NOMO-1 (cell line): Measurements from ENCODE around the gene MRPL11.

Experiments
- DNase-seq, 2 experiments: peaks; one replicate each; lab custom pipeline; 2025; ENCODE audit not compliant: unreplicated experiment in 2 of 2; lab: John Stamatoyannopoulos, UW

Gene MRPL11

GRCh38 chr11:66438504-66439466 lies at the start of gene MRPL11:
Gene MRPL11, minus strand, starts transcription at chr11:66438848. Its CDS starts 94 bp downstream, at chr11:66438754.
- DNase-seq = peak; percentile 92 to 94

GRCh38 chr11:66484806-66485380 lies 46.2 kb upstream of the MRPL11 start:
- DNase-seq = no peak

- DNase-seq = peak; percentile 96 to 99
Observed at GRCh38 chr11:66480117-66480938, 41.7 kb upstream of the MRPL11 start, which contains the start of gene DPP3. Gene DPP3, plus strand, starts transcription at chr11:66480434. Its CDS starts 1,767 bp downstream, at chr11:66482201.

- DNase-seq = peak; percentile 19 to 46
Observed at GRCh38 chr11:66479394-66480116, 40.9 kb upstream of the MRPL11 start.

DNA sequence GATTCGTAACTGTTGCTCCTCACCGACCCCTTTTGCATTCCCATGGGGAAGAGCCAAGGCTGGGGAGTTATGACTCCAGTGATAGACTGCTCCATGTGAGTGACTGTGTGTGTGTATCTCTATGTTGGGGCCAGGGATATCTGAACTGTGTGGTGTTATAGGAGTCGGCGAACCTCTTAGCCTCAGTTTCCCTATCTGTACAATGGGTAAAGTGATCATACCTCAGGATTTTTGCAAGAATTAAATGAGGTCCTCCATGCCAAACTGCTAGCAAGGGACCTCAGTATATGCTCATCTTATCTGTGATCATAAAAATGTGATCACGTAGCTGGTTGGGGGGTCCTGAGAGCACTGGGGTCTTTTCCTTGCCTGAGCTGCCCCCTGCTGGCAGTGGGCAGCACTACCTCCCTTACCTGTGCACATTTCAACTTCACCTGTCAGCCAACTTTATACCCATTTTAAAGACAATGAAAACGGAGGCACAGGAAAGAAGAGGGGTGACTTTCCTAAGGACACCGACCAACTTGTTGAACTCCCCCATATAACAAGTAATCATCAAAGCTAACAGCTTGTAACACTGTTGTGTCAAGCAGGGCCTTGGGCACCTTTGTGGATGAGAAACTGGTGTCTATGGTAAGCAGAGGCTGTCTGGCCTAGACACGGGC lies 40.2 kb upstream of the MRPL11 start:
- DNase-seq = peak in 1 of 2 experiments; percentile 38

GRCh38 chr11:66477263-66478201 lies 38.9 kb upstream of the MRPL11 start:
- no peak for DNase-seq

- no peak for DNase-seq
Observed at GRCh38 chr11:66476841-66477251, 38.2 kb upstream of the MRPL11 start.

GRCh38 chr11:66476173-66476840 lies 37.7 kb upstream of the MRPL11 start:
- DNase-seq = no peak

DNA sequence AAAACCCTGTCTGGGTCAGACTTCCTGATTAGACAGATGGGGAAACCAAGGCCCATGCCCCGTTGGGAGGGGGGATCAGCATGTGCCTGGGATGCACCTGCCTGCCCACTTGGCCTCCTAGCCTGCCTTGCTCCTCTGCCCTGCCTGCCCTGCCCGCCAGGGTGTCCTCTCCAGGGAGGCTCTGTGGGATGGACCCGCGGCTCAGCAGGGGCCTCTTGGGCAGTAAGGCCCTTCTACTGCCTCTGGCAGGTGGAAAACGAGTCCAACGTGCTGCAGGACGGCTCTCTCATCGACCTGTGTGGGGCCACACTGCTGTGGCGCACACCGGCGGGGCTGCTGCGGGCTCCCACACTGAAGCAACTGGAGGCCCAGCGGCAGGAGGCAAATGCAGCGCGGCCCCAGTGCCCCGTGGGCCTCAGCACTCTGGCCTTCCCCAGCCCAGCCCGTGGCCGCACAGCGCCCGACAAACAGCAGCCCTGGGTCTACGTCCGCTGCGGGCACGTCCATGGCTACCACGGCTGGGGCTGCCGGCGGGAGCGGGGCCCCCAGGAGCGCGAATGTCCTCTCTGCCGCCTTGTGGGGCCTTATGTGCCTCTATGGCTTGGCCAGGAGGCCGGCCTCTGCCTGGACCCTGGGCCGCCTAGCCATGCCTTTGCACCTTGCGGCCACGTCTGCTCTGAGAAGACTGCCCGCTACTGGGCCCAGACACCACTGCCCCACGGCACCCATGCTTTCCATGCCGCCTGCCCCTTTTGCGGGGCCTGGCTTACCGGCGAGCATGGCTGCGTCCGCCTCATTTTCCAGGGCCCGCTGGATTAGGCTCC lies 36.9 kb upstream of the MRPL11 start:
- DNase-seq = no peak

DNA sequence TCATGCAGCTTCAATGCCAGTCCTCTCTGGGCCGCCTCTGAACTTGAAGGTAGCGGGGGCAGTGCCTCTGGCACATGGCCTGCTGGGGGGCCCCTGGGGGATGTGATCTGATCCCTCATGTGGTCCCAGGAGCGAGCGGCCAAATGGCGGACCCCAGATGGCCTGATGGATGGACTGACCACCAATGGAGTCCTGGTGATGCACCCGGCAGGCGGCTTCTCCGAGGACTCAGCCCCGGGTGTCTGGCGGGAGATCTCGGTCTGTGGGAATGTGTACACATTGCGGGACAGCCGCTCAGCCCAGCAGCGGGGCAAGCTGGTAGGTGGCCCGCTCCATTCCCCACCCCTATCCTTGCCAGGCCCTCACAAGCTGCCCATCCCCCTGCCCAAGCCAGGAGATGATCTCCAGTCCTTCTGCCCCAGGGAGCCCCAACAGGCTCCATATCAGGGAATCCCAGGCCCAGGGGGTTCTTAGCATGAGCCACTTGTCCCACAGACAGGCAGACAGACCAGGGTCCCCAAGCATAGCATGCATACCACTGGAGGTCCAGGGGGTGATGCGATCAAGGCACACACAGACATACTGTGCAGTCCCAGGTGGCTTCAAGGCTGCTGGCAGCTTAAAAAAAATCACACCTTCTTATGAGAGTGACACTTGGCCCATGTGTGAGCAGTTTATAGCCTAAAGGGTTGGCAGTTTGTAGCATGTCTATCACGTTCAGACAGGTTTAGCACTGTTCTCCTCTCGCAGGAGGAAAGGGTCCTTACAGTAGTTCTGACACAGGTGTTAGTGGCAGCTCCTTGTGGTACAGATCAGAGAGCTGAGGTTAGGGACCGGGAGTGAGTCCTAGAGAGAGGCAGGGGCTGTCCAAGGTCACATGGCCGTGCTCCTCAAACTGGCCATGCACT lies 35.2 kb upstream of the MRPL11 start:
- DNase-seq = no peak

DNA sequence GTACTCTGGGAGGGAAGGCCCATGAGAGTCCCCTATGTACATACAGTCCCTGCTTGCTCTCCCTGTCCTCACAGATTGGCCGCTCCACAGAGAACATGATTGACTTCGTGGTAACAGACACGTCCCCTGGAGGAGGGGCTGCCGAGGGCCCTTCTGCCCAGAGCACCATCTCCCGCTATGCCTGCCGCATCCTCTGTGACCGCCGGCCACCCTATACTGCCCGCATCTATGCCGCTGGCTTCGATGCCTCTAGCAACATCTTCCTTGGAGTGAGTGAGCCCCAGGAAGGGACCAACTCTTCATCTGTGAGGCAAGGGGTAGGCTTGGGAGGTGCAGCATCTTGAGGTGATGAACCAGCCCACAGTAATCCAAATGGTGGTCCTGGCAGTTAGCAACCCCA lies 34.5 kb upstream of the MRPL11 start:
- no peak for DNase-seq

- no peak for DNase-seq
Observed at GRCh38 chr11:66472054-66472453, 33.4 kb upstream of the MRPL11 start.

- no peak for DNase-seq
Observed at GRCh38 chr11:66471142-66471541, 32.5 kb upstream of the MRPL11 start.

DNA sequence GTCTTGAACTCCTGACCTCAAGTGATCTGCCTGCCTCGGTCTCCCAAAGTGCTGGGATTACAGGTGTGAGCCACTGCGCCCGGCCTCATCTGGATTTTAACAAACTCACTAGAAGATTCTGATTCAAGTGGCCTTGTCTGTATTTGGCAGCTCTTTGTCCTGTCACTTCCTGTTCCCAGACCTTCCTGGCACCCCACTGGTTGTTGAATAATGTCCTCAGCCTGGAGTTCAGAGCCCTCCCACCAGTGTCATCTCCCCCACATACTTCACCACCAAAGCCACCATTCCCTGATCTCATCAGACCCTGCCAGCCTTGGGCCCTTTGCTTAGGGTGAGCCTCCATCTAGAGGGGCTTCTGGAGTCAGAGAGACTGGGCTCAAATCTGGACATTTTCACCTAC lies 31.4 kb upstream of the MRPL11 start:
- DNase-seq = no peak

- no peak for DNase-seq
Observed at GRCh38 chr11:66469441-66469840, 30.8 kb upstream of the MRPL11 start.

DNA sequence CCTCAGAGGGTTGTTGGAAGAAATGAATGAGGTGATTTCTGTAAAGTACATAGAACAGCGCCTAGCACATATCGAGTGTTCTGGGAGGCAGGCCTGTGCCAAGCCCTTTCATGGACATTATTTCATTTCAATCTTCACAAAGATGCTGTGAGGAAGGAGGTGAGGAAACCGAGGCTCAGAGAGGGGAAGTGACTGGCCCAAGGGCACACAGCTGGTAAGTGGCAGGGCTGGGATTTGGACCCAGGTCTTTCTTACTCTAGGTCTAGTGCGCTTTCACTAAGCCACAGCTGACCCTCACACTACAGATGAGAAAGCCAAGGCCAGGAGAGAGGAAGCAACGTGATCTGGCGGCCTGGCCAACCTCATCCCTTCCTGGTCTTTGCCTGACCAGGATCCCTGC lies 30.0 kb upstream of the MRPL11 start:
- no peak for DNase-seq
